Endothelial cell of umbilical vein (primary cell): ENCODE data around the gene SIRT4. TPM values are rescaled to one million over a fixed set of nuclear protein-coding genes. Genes with fewer than 3 reads are reported as not detected.

Source experiments
- BruUV-seq: library from RNA; stranded (reverse); fragments of 400-500 nt; replicated peaks from 2 replicates; lab custom pipeline; 2021; lab: Mats Ljungman, UMichigan
- CTCF ChIA-PET: fragments of 300-600, 350-600 bp; sonication (Branson Sonifier 250); formaldehyde crosslinking; loops from one replicate; lab custom pipeline; 2021; ENCODE audit warnings: antibody characterized with exemption, inconsistent platforms; lab: Charles Lee
- POLR2A ChIA-PET: fragments of 300-600, 350-600 bp; sonication (Branson Sonifier 250); formaldehyde crosslinking; loops from one replicate; lab custom pipeline; 2021; ENCODE audit warnings: antibody characterized with exemption, inconsistent platforms; lab: Charles Lee
- DNase-seq: peaks from one replicate; pipeline ENCODE4 v3.0.0-alpha.2; 2011; ENCODE audit warnings: low read depth, low spot score
- FAIRE-seq: peaks from 2 replicates; lab custom pipeline; 2011; peaks lifted over from hg19 to GRCh38; lab: Jason Lieb, UNC
- H2AFZ ChIP-seq: 2 replicates; pipeline ENCODE4 v1.6.0; 2012; ENCODE audit warnings: low read depth, low read length, control low read depth, inconsistent platforms
- H3K27ac ChIP-seq: 2 replicates; pipeline ENCODE4 v1.5.1; 2011; ENCODE audit warnings: low read depth, mild to moderate bottlenecking, control low read depth, low read length, moderate library complexity; ENCODE audit not compliant: insufficient read depth
- H3K27me3 ChIP-seq, 2 experiments: 2 replicates each; pipeline versions ENCODE4 v1.6.0 to v1.6.1; 2011; ENCODE audit warnings: low read length in 2 of 2, mixed read lengths in 1 of 2; ENCODE audit not compliant: control insufficient read depth in 2 of 2, insufficient read depth in 2 of 2
- H3K36me3 ChIP-seq, 2 experiments: 2 replicates in 1 of 2; 3 replicates in 1 of 2; pipeline ENCODE4 v1.5.1; 2011; ENCODE audit warnings: low read length in 2 of 2, mild to moderate bottlenecking in 1 of 2, moderate library complexity in 1 of 2; ENCODE audit not compliant: control insufficient read depth in 2 of 2, insufficient read depth in 2 of 2; ENCODE audit errors: extremely low read depth in 1 of 2
- H3K4me1 ChIP-seq: 3 replicates; pipeline ENCODE4 v1.5.1; 2011; ENCODE audit warnings: mild to moderate bottlenecking, low read length; ENCODE audit not compliant: control insufficient read depth, insufficient read depth; ENCODE audit errors: extremely low read depth
- H3K4me2 ChIP-seq: 2 replicates; pipeline ENCODE4 v1.6.1; 2011; ENCODE audit warnings: low read length, control low read depth, mixed read lengths; ENCODE audit not compliant: insufficient read depth
- H3K4me3 ChIP-seq, 3 experiments: fragments of 200-600 bp in 1 of 3; sonication (generic), shearing (Covaris generic) in 1 of 3; replicated peaks in 1 of 3; 2 replicates each; pipeline ENCODE4 v1.5.1; 2011 to 2016; ENCODE audit warnings: control low read depth in 3 of 3, low read length in 3 of 3, mild to moderate bottlenecking in 2 of 3, inconsistent platforms in 1 of 3, low read depth in 1 of 3, moderate library complexity in 1 of 3; ENCODE audit not compliant: insufficient read depth in 1 of 3
- H3K79me2 ChIP-seq: 2 replicates; pipeline ENCODE4 v1.6.0; 2012; ENCODE audit warnings: low read length, inconsistent platforms; ENCODE audit not compliant: control insufficient read depth, insufficient read depth
- H3K9ac ChIP-seq: replicated peaks from 2 replicates; pipeline ENCODE3; 2011; ENCODE audit warnings: low read length, control low read depth; ENCODE audit not compliant: insufficient read depth; ENCODE audit errors: extremely low read depth
- H3K9me1 ChIP-seq: replicated peaks from 3 replicates; pipeline ENCODE4 v1.6.0; 2011; ENCODE audit warnings: mild to moderate bottlenecking, low read length; ENCODE audit not compliant: control insufficient read depth, insufficient read depth; ENCODE audit errors: extremely low read depth
- H3K9me3 ChIP-seq: replicated peaks from 2 replicates; pipeline ENCODE4 v1.5.1; 2012; ENCODE audit warnings: low read length, inconsistent platforms; ENCODE audit not compliant: control insufficient read depth, insufficient read depth
- H4K20me1 ChIP-seq: replicated peaks from 2 replicates; pipeline ENCODE3; 2011; ENCODE audit warnings: mild to moderate bottlenecking, low read length; ENCODE audit not compliant: control insufficient read depth, insufficient read depth; ENCODE audit errors: extremely low read depth
- CTCF ChIP-seq, 2 donors: IDR thresholded peaks; 1 replicate in 1 of 2; 2 replicates in 1 of 2; pipeline ENCODE4 v1.5.1; 2011; ENCODE audit warnings: low read length in 2 of 2, mild to moderate bottlenecking in 2 of 2, moderate library complexity in 2 of 2, control low read depth in 1 of 2, inconsistent platforms in 1 of 2, low read depth in 1 of 2; ENCODE audit not compliant: insufficient read depth in 1 of 2; ENCODE audit errors: extremely low read depth in 1 of 2
- EZH2 ChIP-seq: IDR thresholded peaks from 2 replicates; pipeline ENCODE4 v1.6.1; 2012; ENCODE audit warnings: borderline replicate concordance, low read depth, mild to moderate bottlenecking, moderate library complexity, low read length, inconsistent platforms; ENCODE audit not compliant: severe bottlenecking
- FOS ChIP-seq: IDR thresholded peaks from 2 replicates; pipeline ENCODE4 v1.6.1; 2011; ENCODE audit warnings: mild to moderate bottlenecking, low read length, moderate library complexity, borderline replicate concordance; ENCODE audit not compliant: insufficient read depth
- GATA2 ChIP-seq: IDR thresholded peaks from 2 replicates; pipeline ENCODE4 v1.7.0; 2011; ENCODE audit warnings: low read depth, mild to moderate bottlenecking, moderate library complexity, mixed read lengths, low read length; ENCODE audit not compliant: insufficient read length, insufficient read depth
- JUN ChIP-seq: IDR thresholded peaks from 2 replicates; pipeline ENCODE4 v1.6.1; 2011; ENCODE audit warnings: borderline replicate concordance, low read depth; ENCODE audit not compliant: insufficient read length, insufficient read depth
- MYC ChIP-seq: IDR thresholded peaks from one replicate; pipeline ENCODE4 v1.6.1; 2011; ENCODE audit warnings: mild to moderate bottlenecking, low read depth, low read length
- POLR2A ChIP-seq: IDR thresholded peaks from 2 replicates; pipeline ENCODE4 v1.6.1; 2012; ENCODE audit warnings: low read depth, mild to moderate bottlenecking, control low read depth, low read length
- dilution Hi-C: fragments of 300-500 bp; cut with MboI; formaldehyde crosslinking; loops from one replicate; pipeline ENCODE4 v1.15.0; 2019; ENCODE audit warnings: low sequenced_read_pairs; ENCODE audit not compliant: extremely low pct_ligation_motif_present
- intact Hi-C: fragments of 100-400 bp; cut with micrococcal nuclease; formaldehyde crosslinking; loops from one replicate; pipeline ENCODE4 v1.10.0; 2022
- polyA plus RNA-seq, 4 experiments: library from polyadenylated mRNA; depleted of rRNA in 3 of 4; stranded (reverse) in 3 of 4; unstranded in 1 of 4; fragments of >200 nt; gene quantifications; 2 replicates each; pipeline versions ENCODE4 v1.2.1 to v1.2.3, GENCODE V29; 2011 to 2012; ENCODE audit warnings: missing spikeins in 1 of 4
- total RNA-seq: library from RNA; stranded (reverse); gene quantifications from 2 replicates; pipeline ENCODE4 v1.2.3, GENCODE V29; 2021
- TF ChIP-seq, protein P1 (sequence below): IDR thresholded peaks from 2 replicates; pipeline ENCODE4 v1.6.1; 2011; ENCODE audit not compliant: insufficient read depth, insufficient read length

The SIRT4 gene
- total and polyA plus RNA-seq, 2 donors (not counting 3 experiments of a cell fraction or from before 2014, with no cell fraction given): 0.79 to 1.2 TPM

GRCh38 chr12:120286768-120287490, 15.2 kb upstream of the SIRT4 start:
- H3K4me1 ChIP-seq: peaks cover 4% of the 10 kb centered on the region
- no peaks in the 10 kb centered on the region for H3K27me3 ChIP-seq
- H3K27ac ChIP-seq: no peak overlapping the region
- FAIRE-seq: no peak
- BruUV-seq: no TSS peak
- H3K79me2 ChIP-seq: no peaks in the 10 kb centered on the region
- H3K4me3 ChIP-seq: no peak overlapping the region
- H3K9me3 ChIP-seq: no peaks in the 10 kb centered on the region
- dilution Hi-C loops: no loop called here
- ChIA-PET POLR2A (interaction anchor here (0.7 kb wide), 1 partner anchor 86 kb away, joined by 3 read pairs; no protein-coding TSS in a partner anchor), CTCF (interaction anchor here (1.2 to 1.9 kb wide), 3 partner anchors 16 to 59 kb away, joined by 6 to 19 read pairs (median 8); partner anchors contain the start of genes PXN and SIRT4)
- H3K9ac ChIP-seq: no peak overlapping the region
- no peaks in the 10 kb centered on the region for H3K36me3 ChIP-seq
- intact Hi-C loops: no loop called here
- H3K4me2 ChIP-seq: no peak overlapping the region
- no peaks in the 10 kb centered on the region for H3K9me1 ChIP-seq
- H2AFZ ChIP-seq: no peak overlapping the region
- no peaks in the 10 kb centered on the region for H4K20me1 ChIP-seq
- DNase-seq: no peak
- TF ChIP-seq, protein P1, sequence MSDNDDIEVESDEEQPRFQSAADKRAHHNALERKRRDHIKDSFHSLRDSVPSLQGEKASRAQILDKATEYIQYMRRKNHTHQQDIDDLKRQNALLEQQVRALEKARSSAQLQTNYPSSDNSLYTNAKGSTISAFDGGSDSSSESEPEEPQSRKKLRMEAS: no peak
- TF ChIP-seq MYC: no peak
- TF ChIP-seq POLR2A: no peak
- TF ChIP-seq GATA2: no peak
- TF ChIP-seq EZH2: no peak
- no peak for TF ChIP-seq CTCF (IDR thresholded peaks at IDR 0.05; ENCODE audit: extremely low read depth in 1 of 2, insufficient read depth in 1 of 2, low read depth in 1 of 2, low read length in 2 of 2)
- no peak for TF ChIP-seq FOS
- no peak for TF ChIP-seq JUN
